Nephron progenitor cell (in vitro differentiated cells): ENCODE measurements around the gene OLFML1.

Experiments used
- DNase-seq: peaks from one replicate; pipeline ENCODE4 v3.0.0; 2021
- H3K27ac Mint-ChIP-seq: 2 replicates; pipeline ENCODE4 v1.8.0; 2021; ENCODE audit warnings: mild to moderate bottlenecking, moderate library complexity, mixed read lengths
- H3K27me3 Mint-ChIP-seq: 2 replicates; pipeline ENCODE4 v1.8.0; 2021; ENCODE audit warnings: mild to moderate bottlenecking, low read depth, mixed read lengths; ENCODE audit not compliant: poor library complexity
- H3K36me3 Mint-ChIP-seq: 2 replicates; pipeline ENCODE4 v1.8.0; 2021; ENCODE audit warnings: low read depth, mixed read lengths
- H3K4me1 Mint-ChIP-seq: 2 replicates; pipeline ENCODE4 v1.8.0; 2021; ENCODE audit warnings: mixed read lengths
- H3K4me3 Mint-ChIP-seq: 2 replicates; pipeline ENCODE4 v1.8.0; 2021; ENCODE audit warnings: mild to moderate bottlenecking, moderate library complexity, mixed read lengths
- H3K9me3 Mint-ChIP-seq: 2 replicates; pipeline ENCODE4 v1.8.0; 2021; ENCODE audit warnings: mild to moderate bottlenecking, moderate library complexity, mixed read lengths
- TF ChIP-seq, protein P1 (sequence below): fragments of 200-600 bp; sonication (generic); IDR thresholded peaks from 2 replicates; pipeline ENCODE4 v1.5.0; 2021; ENCODE audit warnings: antibody characterized with exemption

OLFML1 gene

DNA sequence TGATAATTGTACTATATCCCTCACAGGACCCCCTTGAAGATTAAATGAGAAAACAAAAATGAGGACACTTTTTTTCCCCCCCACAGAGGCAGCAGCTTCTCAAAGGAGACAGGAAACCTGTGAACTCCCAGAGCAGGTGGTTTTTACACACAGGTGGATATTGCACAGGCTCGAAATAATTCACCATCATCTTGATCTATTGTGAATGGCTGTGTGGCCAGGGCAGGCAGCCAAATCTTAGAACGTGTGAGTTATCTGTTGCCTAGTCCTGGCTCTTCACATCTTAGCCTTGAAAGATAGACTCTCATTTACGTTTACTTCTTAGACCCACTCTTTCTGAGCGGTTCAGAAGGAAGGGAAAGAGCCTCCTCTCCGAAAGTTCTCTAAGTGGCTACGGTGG, 52.0 kb downstream of the OLFML1 start:
- TF ChIP-seq, protein P1, sequence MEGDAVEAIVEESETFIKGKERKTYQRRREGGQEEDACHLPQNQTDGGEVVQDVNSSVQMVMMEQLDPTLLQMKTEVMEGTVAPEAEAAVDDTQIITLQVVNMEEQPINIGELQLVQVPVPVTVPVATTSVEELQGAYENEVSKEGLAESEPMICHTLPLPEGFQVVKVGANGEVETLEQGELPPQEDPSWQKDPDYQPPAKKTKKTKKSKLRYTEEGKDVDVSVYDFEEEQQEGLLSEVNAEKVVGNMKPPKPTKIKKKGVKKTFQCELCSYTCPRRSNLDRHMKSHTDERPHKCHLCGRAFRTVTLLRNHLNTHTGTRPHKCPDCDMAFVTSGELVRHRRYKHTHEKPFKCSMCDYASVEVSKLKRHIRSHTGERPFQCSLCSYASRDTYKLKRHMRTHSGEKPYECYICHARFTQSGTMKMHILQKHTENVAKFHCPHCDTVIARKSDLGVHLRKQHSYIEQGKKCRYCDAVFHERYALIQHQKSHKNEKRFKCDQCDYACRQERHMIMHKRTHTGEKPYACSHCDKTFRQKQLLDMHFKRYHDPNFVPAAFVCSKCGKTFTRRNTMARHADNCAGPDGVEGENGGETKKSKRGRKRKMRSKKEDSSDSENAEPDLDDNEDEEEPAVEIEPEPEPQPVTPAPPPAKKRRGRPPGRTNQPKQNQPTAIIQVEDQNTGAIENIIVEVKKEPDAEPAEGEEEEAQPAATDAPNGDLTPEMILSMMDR: no peak
- Mint-ChIP-seq H3K4me1 (peaks cover 14% of the 10 kb centered on the region), H3K9me3 (no peaks in the 10 kb centered on the region), H3K27me3 (peaks cover 38% of the 10 kb centered on the region), H3K36me3 (no peaks in the 10 kb centered on the region), H3K4me3 (no peak overlapping the region), H3K27ac (no peak overlapping the region)
- DNase-seq: no peak

DNA sequence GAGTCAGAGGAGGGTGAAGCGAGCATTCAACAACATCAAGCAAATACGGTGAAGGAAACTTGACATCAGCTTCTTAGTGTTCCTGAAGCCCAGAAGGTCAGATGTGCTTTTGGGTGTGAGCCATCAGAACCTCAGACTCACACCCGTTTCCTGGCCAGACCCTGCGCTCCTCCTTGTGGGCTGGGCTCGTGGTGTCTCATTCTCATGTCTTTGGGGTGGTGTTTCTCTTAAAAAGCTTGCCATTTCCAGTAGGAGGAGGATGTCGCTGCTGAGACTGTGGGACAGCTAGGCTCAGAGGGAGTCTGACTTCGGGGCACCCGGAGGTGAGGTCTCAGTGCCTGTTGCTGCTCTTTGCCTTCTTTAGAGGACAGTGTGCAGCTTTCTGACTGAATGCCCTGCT, 52.7 kb downstream of the OLFML1 start:
- DNase-seq: no peak
- no peaks in the 10 kb centered on the region for H3K9me3 Mint-ChIP-seq
- TF ChIP-seq, protein P1: no peak
- H3K36me3 Mint-ChIP-seq: no peaks in the 10 kb centered on the region
- H3K27me3 Mint-ChIP-seq: peaks cover 42% of the 10 kb centered on the region
- no peak overlapping the region for H3K4me3 Mint-ChIP-seq
- no peak overlapping the region for H3K27ac Mint-ChIP-seq
- H3K4me1 Mint-ChIP-seq: peaks cover 14% of the 10 kb centered on the region

GRCh38 chr11:7538466-7539454, 53.5 kb downstream of the OLFML1 start:
- Mint-ChIP-seq H3K9me3 (no peaks in the 10 kb centered on the region), H3K4me1 (peaks cover 9% of the 10 kb centered on the region), H3K4me3 (no peak overlapping the region), H3K27ac (no peak overlapping the region), H3K36me3 (no peaks in the 10 kb centered on the region), H3K27me3 (peaks cover 40% of the 10 kb centered on the region)
- no peak for DNase-seq
- TF ChIP-seq, protein P1: no peak

DNA sequence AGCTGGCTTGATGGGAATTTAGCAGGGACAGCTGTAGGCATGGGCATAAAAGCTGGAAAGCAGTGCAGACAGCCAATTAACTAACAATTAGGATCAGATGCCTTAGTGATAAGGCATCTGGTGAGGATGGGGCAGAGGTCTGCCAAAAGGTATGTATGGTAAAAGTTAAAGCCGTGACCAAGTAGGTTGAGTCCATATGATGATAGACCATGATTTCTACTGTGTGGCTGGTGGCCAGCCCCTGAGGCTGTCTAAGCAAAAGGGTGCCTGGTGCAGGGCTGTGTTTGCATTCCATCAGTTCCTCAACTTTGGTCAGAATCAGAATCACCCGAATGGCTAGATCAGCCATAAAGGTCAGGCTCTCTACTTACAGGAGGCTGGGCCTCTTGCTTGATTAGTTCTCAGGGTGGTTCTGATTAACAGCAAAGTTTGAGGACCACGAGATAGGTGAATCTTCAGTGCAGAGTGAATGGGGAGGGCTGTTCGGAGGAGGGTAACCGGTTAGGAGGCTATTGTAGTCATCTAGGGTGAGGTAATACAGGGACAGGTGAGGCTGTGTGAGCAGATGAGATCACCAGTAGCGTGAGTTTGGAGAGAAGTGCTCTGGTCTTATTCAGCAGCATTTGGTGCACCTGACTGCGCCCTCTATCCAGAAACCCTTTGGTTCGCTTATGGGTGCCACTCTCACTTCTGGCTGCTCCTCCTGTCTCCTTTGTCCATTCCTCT, 55.7 kb downstream of the OLFML1 start:
- DNase-seq: no peak
- H3K27me3 Mint-ChIP-seq: peaks cover 23% of the 10 kb centered on the region
- no peaks in the 10 kb centered on the region for H3K9me3 Mint-ChIP-seq
- peaks cover 8% of the 10 kb centered on the region for H3K4me1 Mint-ChIP-seq
- H3K27ac Mint-ChIP-seq: no peak overlapping the region
- TF ChIP-seq, protein P1: no peak
- H3K36me3 Mint-ChIP-seq: no peaks in the 10 kb centered on the region
- H3K4me3 Mint-ChIP-seq: no peak overlapping the region

- TF ChIP-seq, protein P1: no peak
- no peak overlapping the region for H3K4me3 Mint-ChIP-seq
- H3K36me3 Mint-ChIP-seq: no peaks in the 10 kb centered on the region
- no peak overlapping the region for H3K27ac Mint-ChIP-seq
- no peaks in the 10 kb centered on the region for H3K9me3 Mint-ChIP-seq
- peaks cover 24% of the 10 kb centered on the region for H3K4me1 Mint-ChIP-seq
- peaks cover 13% of the 10 kb centered on the region for H3K27me3 Mint-ChIP-seq
- DNase-seq: no peak
Observed at GRCh38 chr11:7543302-7543701, 58.0 kb downstream of the OLFML1 start.
